Measurements from ENCODE around the gene AEBP1. TPM values are rescaled to one million over a fixed set of nuclear protein-coding genes. Genes with fewer than 3 reads are reported as not detected.

AEBP1 gene
- total and polyA plus RNA-seq, 9 of the 15 experiments (the other 6 are each of a cell fraction or from before 2014, with no cell fraction given) = 0.03 to 0.78 (median 0.30) TPM; not detected in 2

GRCh38 chr7:44112231-44112996, 8.3 kb downstream of the AEBP1 start (continued):
- TF ChIP-seq NFYB (IDR thresholded peaks at IDR 0.05; ENCODE audit: extremely low read depth, insufficient read length) = no peak
- TF ChIP-seq THRB (CRISPR knock-in tag; conservative IDR thresholded peaks at IDR 0.05) = no peak
- TF ChIP-seq SREBF2 (CRISPR knock-in tag; IDR thresholded peaks at IDR 0.05) = no peak
- TF ChIP-seq NRF1 (conservative IDR thresholded peaks at IDR 0.05 in 1 of 2, IDR thresholded peaks at IDR 0.05 in 1 of 2) = no peak
- TF ChIP-seq KDM2B (CRISPR knock-in tag; IDR thresholded peaks at IDR 0.05) = no peak
- peak; percentile 80 for TF ChIP-seq TFAP4 (CRISPR knock-in tag; IDR thresholded peaks at IDR 0.05; ENCODE audit: borderline replicate concordance)
- no peak for TF ChIP-seq SRSF7 (optimal IDR thresholded peaks at IDR 0.05; ENCODE audit: low read depth, low read length)
- TF ChIP-seq BRF1 (IDR thresholded peaks at IDR 0.05; ENCODE audit: borderline replicate concordance, extremely low read depth, insufficient read length) = no peak
- TF ChIP-seq CBFA2T3 (IDR thresholded peaks at IDR 0.05) = no peak
- TF ChIP-seq IRF9 (tag; IDR thresholded peaks at IDR 0.05) = no peak
- no peak for TF ChIP-seq MTA3 (IDR thresholded peaks at IDR 0.05; ENCODE audit: borderline replicate concordance)
- TF ChIP-seq ELF1 (tag; IDR thresholded peaks at IDR 0.05) = no peak
- TF ChIP-seq POLR2AphosphoS5 (IDR thresholded peaks at IDR 0.05; ENCODE audit: control insufficient read depth, insufficient read depth, low read depth, low read length) = peak; percentile 2; the same call in 1 of the 2 replicates
- no peak for TF ChIP-seq GMEB1 (CRISPR knock-in tag; IDR thresholded peaks at IDR 0.05)
- peak; percentile 77 for TF ChIP-seq JUND (IDR thresholded peaks at IDR 0.05; ENCODE audit: borderline replicate concordance, low read depth, low read length)
- peak; percentile 30; the same call in 1 of the 3 replicates for TF ChIP-seq JUND (tag; IDR thresholded peaks at IDR 0.05; ENCODE audit: borderline replicate concordance, low read depth, low read length)
- no peak for TF ChIP-seq IFI16 (CRISPR knock-in tag; IDR thresholded peaks at IDR 0.05)
- no peak for TF ChIP-seq U2AF1 (optimal IDR thresholded peaks at IDR 0.05; ENCODE audit: low read depth, low read length)
- TF ChIP-seq BCLAF1 (IDR thresholded peaks at IDR 0.05; ENCODE audit: borderline replicate concordance in 1 of 2, control insufficient read depth in 1 of 2, low read depth in 2 of 2, low read length in 1 of 2) = peak in 1 of 2 experiments; percentile 88; a peak in 2 of 4 replicates
